GM12878 (cell line): ENCODE data around the gene TSPAN15. TPM values are rescaled to one million over a fixed set of nuclear protein-coding genes. Genes with fewer than 3 reads are reported as not detected.

ENCODE experiments used
- ATAC-seq: fragments of 200-7000 bp; cut with Tn5 transposase; 3 replicates; pipeline ENCODE4 v1.9.1; 2020; ENCODE audit warnings: mild to moderate bottlenecking, moderate library complexity
- BruUV-seq: library from RNA; stranded (reverse); fragments of 400-500 nt; replicated peaks from 2 replicates; lab custom pipeline; 2021; lab: Mats Ljungman, UMichigan
- CTCF ChIA-PET: fragments of 300-600 bp; sonication (Branson Sonifier 250); formaldehyde crosslinking; extraction: SDS; loops from one replicate; lab custom pipeline; 2021; ENCODE audit warnings: inconsistent platforms; lab: Yijun Ruan, JAX
- POLR2A ChIA-PET: fragments of 350-600 bp; formaldehyde crosslinking; extraction: SDS; loops from one replicate; lab custom pipeline; 2021; ENCODE audit warnings: inconsistent platforms; lab: Charles Lee
- RAD21 ChIA-PET: fragments of 300-600 bp; sonication (Branson Sonifier 250); formaldehyde crosslinking; loops from one replicate; lab custom pipeline; 2023; ENCODE audit warnings: antibody characterized with exemption; ENCODE audit not compliant: unreplicated experiment; lab: Charles Lee
- SMC1A ChIA-PET: fragments of 300-600 bp; sonication (Branson Sonifier 250); formaldehyde crosslinking; loops from one replicate; lab custom pipeline; 2023; ENCODE audit not compliant: unreplicated experiment, uncharacterized antibody; lab: Charles Lee
- DNase-seq: peaks from one replicate; pipeline ENCODE4 v3.0.0-alpha.2; 2011; ENCODE audit warnings: low read depth, low spot score
- FAIRE-seq: peaks from 3 replicates; lab custom pipeline; 2011; peaks lifted over from hg19 to GRCh38; lab: Jason Lieb, UNC
- H2AFZ ChIP-seq: 2 replicates; pipeline ENCODE4 v1.6.0; 2011; ENCODE audit warnings: low read depth, low read length, control low read depth; ENCODE audit not compliant: control insufficient read depth
- H3K27ac ChIP-seq: 2 replicates; pipeline ENCODE4 v1.5.1; 2011; ENCODE audit warnings: control low read depth; ENCODE audit not compliant: control insufficient read depth, insufficient read depth
- H3K27me3 ChIP-seq, 2 experiments: replicated peaks in 1 of 2; 2 replicates each; pipeline versions ENCODE4 v1.6.0 to v1.6.1; 2011; ENCODE audit warnings: low read length in 1 of 2; ENCODE audit not compliant: control insufficient read depth in 2 of 2, insufficient read depth in 2 of 2
- H3K36me3 ChIP-seq, 2 experiments: 2 replicates each; pipeline ENCODE4 v1.5.1; 2011; ENCODE audit warnings: low read length in 1 of 2; ENCODE audit not compliant: control insufficient read depth in 2 of 2, insufficient read depth in 2 of 2
- H3K4me1 ChIP-seq: 2 replicates; pipeline ENCODE4 v1.6.1; 2011; ENCODE audit warnings: mild to moderate bottlenecking, low read length, moderate library complexity, mixed read lengths; ENCODE audit not compliant: control insufficient read depth, insufficient read depth
- H3K4me2 ChIP-seq: 2 replicates; pipeline ENCODE4 v1.6.0; 2011; ENCODE audit warnings: control low read depth; ENCODE audit not compliant: control insufficient read depth, insufficient read depth
- H3K4me3 ChIP-seq: fragments of 200-600 bp; sonication (generic); 2 replicates; pipeline ENCODE4 v1.5.1; 2016
- H3K79me2 ChIP-seq: 2 replicates; pipeline ENCODE4 v1.6.0; 2011; ENCODE audit warnings: low read length; ENCODE audit not compliant: control insufficient read depth, insufficient read depth
- H3K9ac ChIP-seq: 2 replicates; pipeline ENCODE4 v1.8.0; 2011; ENCODE audit warnings: low read length, control low read depth, mixed read lengths; ENCODE audit not compliant: control insufficient read depth, insufficient read depth
- H3K9me3 ChIP-seq: replicated peaks from 3 replicates; pipeline ENCODE4 v1.5.1; 2011; ENCODE audit warnings: mild to moderate bottlenecking, low read length; ENCODE audit not compliant: control insufficient read depth, insufficient read depth
- H4K20me1 ChIP-seq: 2 replicates; pipeline ENCODE4 v1.6.0; 2011; ENCODE audit not compliant: control insufficient read depth, insufficient read depth
- EZH2 ChIP-seq: IDR thresholded peaks from 2 replicates; pipeline ENCODE4 v1.6.1; 2012; ENCODE audit warnings: low read depth, mild to moderate bottlenecking, control low read depth, inconsistent platforms, low read length, borderline replicate concordance; ENCODE audit not compliant: control insufficient read depth
- SREBF2 ChIP-seq: IDR thresholded peaks from 2 replicates; pipeline ENCODE4 v1.6.1; 2012; ENCODE audit warnings: mild to moderate bottlenecking, low read length
- YBX1 ChIP-seq: fragments of 450-650 bp; IDR thresholded peaks from 2 replicates; pipeline ENCODE4 v1.6.1; 2016; ENCODE audit warnings: antibody characterized with exemption
- WGBS: methylation state at CpG from one replicate; pipeline ENCODE4 v1.1.6; 2016; ENCODE audit warnings: low lambda C conversion rate; ENCODE audit not compliant: insufficient replicate concordance, insufficient coverage; ENCODE audit errors: missing lambda C conversion rate; 5-methylcytosine and 5-hydroxymethylcytosine counted together
- in situ Hi-C: fragments of 300-500 bp; cut with MboI; formaldehyde crosslinking; loops from 9 replicates; pipeline ENCODE4 v1.14.3; 2018; ENCODE audit warnings: mixed read lengths
- intact Hi-C: fragments of 100-400 bp; cut with micrococcal nuclease; formaldehyde crosslinking; loops from one replicate; pipeline ENCODE4 v1.14.2; 2022; ENCODE audit not compliant: unreplicated experiment
- polyA plus RNA-seq, 11 experiments: library from polyadenylated mRNA; depleted of rRNA in 4 of 11; unstranded in 6 of 11; stranded (reverse) in 5 of 11; fragments of >200 nt; fragmentation: Nextera tagmentation in 4 of 11; fragmentation: Illumina TruSeq in 1 of 11; extraction: Ambion mirVana in 4 of 11; extraction: Trizol in 1 of 11; gene quantifications; 1 replicate in 1 of 11; 2 replicates in 10 of 11; pipeline versions ENCODE4 v1.2.1 to v1.2.3, GENCODE V29; 2011 to 2016; ENCODE audit warnings: inconsistent platforms in 2 of 11, missing spikeins in 2 of 11, low read depth in 1 of 11
- total RNA-seq, 4 experiments: library from RNA; depleted of rRNA in 3 of 4; stranded (reverse); fragments of >200 nt in 3 of 4; fragmentation: Illumina TruSeq in 1 of 4; extraction: Trizol in 1 of 4; gene quantifications; 2 replicates each; pipeline versions ENCODE4 v1.2.1 to v1.2.3, GENCODE V29; 2013 to 2021

Gene TSPAN15
- total and polyA plus RNA-seq, 10 of the 15 experiments (the other 5 are each of a cell fraction or from before 2014, with no cell fraction given), result 1.3 to 8.5 (median 2.4) TPM; not detected in 2

- TF ChIP-seq EZH2, result no peak
Measured at GRCh38 chr10:69459101-69459790, 8.0 kb downstream of the TSPAN15 start (continued).

- Histone ChIP-seq H4K20me1 (no peaks in the 10 kb centered on the region), H2AFZ (no peak overlapping the region), H3K27ac (no peak overlapping the region), H3K9me3 (no peaks in the 10 kb centered on the region), H3K4me2 (no peak overlapping the region), H3K4me1 (peaks cover 26% of the 10 kb centered on the region), H3K27me3 (no peaks in the 10 kb centered on the region), H3K4me3 (no peak overlapping the region), H3K36me3 (no peaks in the 10 kb centered on the region; a peak in 1 of 4 replicates), H3K79me2 (no peaks in the 10 kb centered on the region), H3K9ac (no peak overlapping the region)
- no peak for DNase-seq
- ChIA-PET SMC1A (no interaction called here), POLR2A (interaction anchor here (1.1 kb wide), 1 partner anchor 11 kb away, joined by 3 read pairs; no protein-coding TSS in a partner anchor), RAD21 (interaction anchor here (1.1 kb wide), 1 partner anchor 12 kb away, joined by 3 read pairs; no protein-coding TSS in a partner anchor), CTCF (interaction anchor here (2.1 kb wide), 1 partner anchor 10 kb away, joined by 11 read pairs; no protein-coding TSS in a partner anchor)
- intact Hi-C loops (no loop called here), in situ Hi-C loops (no loop called here)
- TF ChIP-seq SREBF2 (no peak), YBX1 (no peak)
- FAIRE-seq, result no peak
- WGBS, result 42% methylated on average over 12 of the region's 12 CpGs
- BruUV-seq, result no TSS peak
- no peak for ATAC-seq
Measured at GRCh38 chr10:69459893-69460575, 8.8 kb downstream of the TSPAN15 start.
